Immature natural killer cell (primary cell): ENCODE results near the gene TGFA. TPM values are rescaled to one million over a fixed set of nuclear protein-coding genes. Genes with fewer than 3 reads are reported as not detected.
"Not testable (repeated sequence)": the region's sequence is repeated elsewhere in the genome, so short reads cannot be mapped to it uniquely, and the experiment has no call there.

Experiments
- DNase-seq, 3 donors: peaks; one replicate each; pipeline ENCODE4 v3.0.0; 2022; ENCODE audit warnings: mixed read lengths in 1 of 3
- H3K27ac Mint-ChIP-seq, 6 donors: one replicate each; pipeline ENCODE4 v1.8.0; 2020; ENCODE audit warnings: mixed read lengths in 6 of 6, mild to moderate bottlenecking in 5 of 6, inconsistent platforms in 4 of 6, moderate library complexity in 3 of 6
- H3K27me3 Mint-ChIP-seq, 3 donors: one replicate each; pipeline ENCODE4 v1.8.0; 2020 to 2021; ENCODE audit warnings: low read depth in 3 of 3, mild to moderate bottlenecking in 3 of 3, mixed read lengths in 3 of 3, moderate library complexity in 3 of 3, inconsistent platforms in 1 of 3
- H3K36me3 Mint-ChIP-seq, 3 donors: one replicate each; pipeline ENCODE4 v1.8.0; 2020; ENCODE audit warnings: mixed read lengths in 3 of 3, inconsistent platforms in 2 of 3, mild to moderate bottlenecking in 2 of 3
- H3K4me1 Mint-ChIP-seq, 2 donors: one replicate each; pipeline ENCODE4 v1.8.0; 2020; ENCODE audit warnings: inconsistent platforms in 2 of 2, mild to moderate bottlenecking in 2 of 2, mixed read lengths in 2 of 2, moderate library complexity in 1 of 2
- H3K4me3 Mint-ChIP-seq, 5 donors: one replicate each; pipeline ENCODE4 v1.8.0; 2020; ENCODE audit warnings: mild to moderate bottlenecking in 5 of 5, mixed read lengths in 5 of 5, inconsistent platforms in 3 of 5, moderate library complexity in 3 of 5
- H3K9me3 Mint-ChIP-seq, 6 donors: one replicate each; pipeline ENCODE4 v1.8.0; 2020; ENCODE audit warnings: mild to moderate bottlenecking in 6 of 6, mixed read lengths in 6 of 6, inconsistent platforms in 4 of 6, moderate library complexity in 3 of 6
- polyA plus RNA-seq, 3 donors: library from polyadenylated mRNA; unstranded; fragments of 300-500 nt; fragmentation: Illumina TruSeq; gene quantifications; one replicate each; pipeline ENCODE4 v1.2.3, GENCODE V29; 2021

TGFA gene
- polyA plus RNA-seq, 3 donors from 2014 or later, result 2.1 to 5.5 (median 2.6) TPM

DNA sequence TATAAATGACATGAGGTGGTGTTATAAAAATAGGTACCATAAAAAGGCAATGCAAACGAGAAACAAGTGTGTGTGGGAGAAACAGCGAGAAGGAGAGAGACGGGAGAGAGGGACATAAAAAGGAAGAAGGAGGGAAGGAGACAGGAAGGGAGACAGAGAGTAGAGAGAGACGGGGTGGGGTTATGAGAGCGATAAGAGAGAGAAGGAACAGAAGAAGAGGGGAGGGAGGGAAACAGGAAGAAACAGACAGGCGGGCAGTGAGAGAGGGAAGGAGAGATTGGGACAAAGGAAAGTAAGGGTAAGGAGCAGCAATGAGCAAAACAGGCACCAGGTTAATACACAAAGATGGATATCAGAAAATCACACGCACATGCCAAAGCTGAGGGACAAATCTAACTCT lies 83.7 kb downstream of the TGFA start:
- Mint-ChIP-seq H3K27ac (peak overlapping the region in 5 of 6 donors; percentile 17 to 74 (median 44)), H3K27me3 (peaks cover 1 to 6% (median 5%) of the 10 kb centered on the region in 3 donors), H3K4me3 (peak overlapping the region; percentile 6 to 44 (median 38))

DNA sequence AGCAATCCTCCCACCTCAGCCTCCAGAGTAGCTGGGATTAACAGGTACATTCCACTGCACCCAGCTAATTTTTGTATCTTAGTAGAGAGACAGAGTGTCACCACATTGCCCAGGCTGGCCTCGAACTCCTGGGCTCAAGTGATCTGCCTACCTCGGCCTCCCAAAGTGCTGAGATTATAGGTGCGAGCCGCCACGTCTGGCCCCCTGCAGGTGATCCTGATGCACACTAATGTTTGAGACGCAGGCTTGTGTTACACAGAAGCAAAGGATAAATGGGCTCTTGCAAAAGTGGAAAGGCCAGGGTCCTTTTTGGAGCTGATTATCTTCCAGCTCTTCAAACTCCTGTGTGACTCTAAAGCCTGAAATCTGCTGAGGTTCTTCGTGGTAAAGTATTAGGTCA lies 84.2 kb downstream of the TGFA start:
- Mint-ChIP-seq H3K4me3 (peak overlapping the region in 1 of 5 donors; percentile 30), H3K27me3 (peaks cover 1 to 6% (median 5%) of the 10 kb centered on the region in 3 donors), H3K27ac (peak overlapping the region in 1 of 6 donors; percentile 74), H3K36me3 (no peaks in the 10 kb centered on the region), H3K4me1 (peaks cover 68 to 70% of the 10 kb centered on the region in 2 donors), H3K9me3 (no peaks in the 10 kb centered on the region)
- no peak for DNase-seq

More for the DNA sequence above, 83.7 kb downstream of the TGFA start:
- H3K4me1 Mint-ChIP-seq, result peaks cover 74 to 76% of the 10 kb centered on the region in 2 donors
- H3K9me3 Mint-ChIP-seq, result no peaks in the 10 kb centered on the region
- no peak for DNase-seq
- no peaks in the 10 kb centered on the region for H3K36me3 Mint-ChIP-seq

DNA sequence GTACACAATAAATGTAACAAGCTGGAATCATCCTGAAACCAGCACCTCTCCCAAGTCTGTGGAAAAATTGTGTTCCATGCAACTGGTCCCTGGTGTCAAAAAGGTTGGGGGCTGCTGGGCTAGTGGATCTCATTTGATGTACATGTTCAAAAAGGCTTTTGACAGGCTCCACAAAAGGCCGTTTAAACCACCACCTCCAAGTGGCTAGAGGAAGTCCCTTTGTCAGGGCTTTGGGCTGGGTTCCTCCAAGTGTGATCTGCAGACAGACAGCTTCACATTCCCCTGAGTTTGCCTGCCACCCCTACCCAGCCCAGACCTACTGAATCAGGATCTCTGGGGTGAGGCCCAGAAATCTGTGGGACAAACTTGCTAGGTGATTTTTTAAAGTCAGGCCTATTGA lies 84.7 kb downstream of the TGFA start:
- H3K4me1 Mint-ChIP-seq, result peaks cover 63 to 65% of the 10 kb centered on the region in 2 donors
- peak overlapping the region in 1 of 5 donors; percentile 8 for H3K4me3 Mint-ChIP-seq
- H3K9me3 Mint-ChIP-seq, result no peaks in the 10 kb centered on the region
- no peak for DNase-seq
- peaks cover 1 to 6% (median 5%) of the 10 kb centered on the region in 3 donors for H3K27me3 Mint-ChIP-seq
- H3K27ac Mint-ChIP-seq, result peak overlapping the region in 1 of 6 donors; percentile 12
- H3K36me3 Mint-ChIP-seq, result no peaks in the 10 kb centered on the region

DNA sequence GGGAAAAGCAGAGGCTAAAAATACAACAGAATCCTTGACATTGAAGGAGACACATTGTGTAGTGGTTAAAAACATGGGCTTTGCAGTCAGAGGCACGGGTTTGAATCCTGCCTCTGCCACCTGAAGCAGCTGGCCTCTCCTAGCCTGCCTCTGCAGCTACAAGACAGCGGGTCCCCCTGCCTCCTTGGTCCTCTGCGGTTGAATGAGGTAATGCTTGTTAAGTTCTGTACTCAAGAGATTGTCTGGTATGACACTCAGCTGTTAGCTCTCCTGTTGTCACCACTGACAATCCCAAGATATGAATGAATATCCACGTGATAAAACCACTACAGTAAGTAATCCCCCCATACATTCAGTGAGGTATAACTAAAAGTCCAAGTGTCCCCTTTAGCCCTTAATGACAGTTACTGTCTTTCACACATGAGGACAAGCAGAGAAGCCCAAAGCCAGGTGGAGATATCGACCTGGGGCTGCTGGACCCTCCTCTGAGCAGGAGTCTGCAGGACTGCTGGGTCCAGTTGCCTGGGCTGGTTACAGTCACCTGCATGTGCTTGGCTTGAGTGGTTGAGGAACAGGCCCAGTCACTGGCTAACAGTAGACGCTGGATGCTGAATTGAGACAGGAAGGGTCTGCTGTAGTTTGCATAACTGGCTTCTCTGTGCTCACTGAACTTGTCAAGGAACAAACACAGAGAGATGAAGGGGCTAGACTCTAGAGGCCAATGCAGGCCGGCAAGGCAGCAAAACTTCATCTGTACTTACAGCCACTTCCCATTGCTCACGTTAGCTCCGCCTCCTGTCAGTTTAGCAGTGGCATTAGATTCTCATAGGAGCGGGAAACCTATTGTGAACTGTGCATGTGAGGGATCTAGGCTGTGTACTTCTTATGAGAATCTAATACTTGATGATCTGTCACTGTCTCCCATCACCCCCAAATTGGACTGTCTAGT lies 85.5 kb downstream of the TGFA start:
- H3K27me3 Mint-ChIP-seq, result peaks cover 1 to 6% (median 5%) of the 10 kb centered on the region in 3 donors
- H3K4me3 Mint-ChIP-seq, result peak overlapping the region in 1 of 5 donors; percentile 24
- no peak for DNase-seq
- no peak overlapping the region for H3K27ac Mint-ChIP-seq
- no peaks in the 10 kb centered on the region for H3K36me3 Mint-ChIP-seq
- peaks cover 55 to 57% of the 10 kb centered on the region in 2 donors for H3K4me1 Mint-ChIP-seq
- no peaks in the 10 kb centered on the region for H3K9me3 Mint-ChIP-seq

DNA sequence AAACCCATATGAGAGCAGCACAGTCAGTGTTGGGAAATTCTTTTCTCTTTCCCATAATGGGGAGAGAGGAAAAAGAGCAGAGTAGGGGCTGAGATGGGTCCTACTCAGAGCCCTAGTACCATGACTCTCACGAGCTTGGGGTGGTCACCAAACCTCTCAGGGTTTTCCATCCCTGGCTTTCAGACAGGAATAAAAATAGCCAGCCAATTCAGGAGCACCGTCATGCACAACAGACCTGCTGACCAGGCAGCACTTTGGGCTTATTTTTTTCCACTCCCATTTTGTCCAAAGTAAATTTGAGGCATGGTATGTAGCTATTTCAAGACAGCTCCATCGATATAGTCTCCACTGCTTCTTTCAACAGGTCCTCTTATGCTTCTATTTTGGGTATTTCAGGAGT lies 86.4 kb downstream of the TGFA start:
- DNase-seq, result no peak
- Mint-ChIP-seq H3K36me3 (peaks cover 0 to 2% (median 1%) of the 10 kb centered on the region in 3 donors), H3K4me3 (no peak overlapping the region), H3K27me3 (peaks cover 1 to 6% (median 6%) of the 10 kb centered on the region in 3 donors), H3K4me1 (peaks cover 46 to 48% of the 10 kb centered on the region in 2 donors), H3K27ac (no peak overlapping the region), H3K9me3 (no peaks in the 10 kb centered on the region)

DNA sequence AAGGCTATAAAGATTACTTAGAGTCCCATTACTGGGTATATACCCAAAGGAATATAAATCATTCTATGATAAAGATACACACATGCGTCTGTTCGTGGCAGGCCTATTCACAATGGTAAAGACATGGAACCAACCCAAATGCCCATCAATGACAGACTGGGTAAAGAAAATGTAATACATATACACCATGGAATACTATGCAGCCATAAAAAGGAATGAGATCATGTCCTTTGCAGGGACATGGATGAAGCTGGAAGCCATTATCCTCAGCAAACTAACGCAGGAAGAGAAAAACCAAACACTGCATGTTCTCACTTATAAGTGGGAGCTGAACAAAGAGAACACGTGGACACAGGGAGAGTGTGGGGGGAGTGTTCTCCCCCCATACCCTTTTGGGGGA lies 87.0 kb downstream of the TGFA start:
- not testable (repeated sequence) for H3K4me3 Mint-ChIP-seq, H3K27ac Mint-ChIP-seq, H3K27me3 Mint-ChIP-seq, DNase-seq, H3K9me3 Mint-ChIP-seq, H3K36me3 Mint-ChIP-seq
- peaks cover 41 to 42% of the 10 kb centered on the region in 2 donors for H3K4me1 Mint-ChIP-seq

DNA sequence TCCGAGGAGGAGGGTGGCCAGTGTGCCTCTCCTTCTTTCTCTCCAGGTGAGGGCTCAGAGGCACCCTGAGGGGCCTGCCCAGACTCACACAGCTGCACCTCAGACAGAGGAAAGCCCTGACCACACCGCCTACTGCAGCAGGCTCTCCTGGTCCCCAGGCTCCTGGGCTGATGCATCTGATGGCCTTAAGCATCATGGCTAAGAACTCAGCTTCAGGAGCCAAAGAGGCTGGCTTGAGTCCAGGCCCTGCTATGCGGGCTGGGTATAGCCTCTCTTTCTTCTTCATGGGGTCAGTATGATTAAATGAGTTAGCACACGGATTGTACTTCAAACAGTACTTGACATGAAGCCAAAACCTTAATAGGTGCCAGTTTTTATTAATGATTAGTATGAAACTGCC lies 89.6 kb downstream of the TGFA start:
- Mint-ChIP-seq H3K27me3 (peaks cover 1 to 7% (median 6%) of the 10 kb centered on the region in 3 donors), H3K9me3 (no peaks in the 10 kb centered on the region), H3K4me3 (no peak overlapping the region), H3K27ac (no peak overlapping the region), H3K4me1 (peaks cover 14 to 17% of the 10 kb centered on the region in 2 donors), H3K36me3 (peaks cover 5 to 14% (median 8%) of the 10 kb centered on the region in 3 donors)
- DNase-seq, result no peak

DNA sequence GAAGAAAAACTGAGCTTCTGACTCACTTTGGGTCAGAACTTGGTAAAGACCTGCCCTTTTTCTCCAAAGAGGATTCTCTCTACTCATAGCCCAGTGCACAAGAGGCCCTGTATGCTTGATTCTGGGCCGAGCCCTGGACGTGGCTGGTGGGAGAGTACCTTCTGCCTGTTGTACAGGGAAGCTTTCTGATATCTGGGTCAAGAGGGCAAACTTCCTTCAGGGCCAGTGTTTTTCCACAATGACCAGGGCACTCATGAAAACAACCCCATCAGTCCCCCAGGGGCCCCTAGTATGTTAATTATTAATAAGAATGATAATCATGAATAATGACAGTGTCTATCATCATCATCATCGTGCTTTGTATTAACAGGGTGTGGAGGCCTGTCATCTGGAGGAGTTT lies 90.0 kb downstream of the TGFA start:
- Mint-ChIP-seq H3K27me3 (peaks cover 1 to 7% (median 6%) of the 10 kb centered on the region in 3 donors), H3K9me3 (no peaks in the 10 kb centered on the region), H3K27ac (no peak overlapping the region), H3K4me1 (peaks cover 10 to 14% of the 10 kb centered on the region in 2 donors), H3K4me3 (no peak overlapping the region), H3K36me3 (peaks cover 5 to 18% (median 12%) of the 10 kb centered on the region in 3 donors)
- no peak for DNase-seq

DNA sequence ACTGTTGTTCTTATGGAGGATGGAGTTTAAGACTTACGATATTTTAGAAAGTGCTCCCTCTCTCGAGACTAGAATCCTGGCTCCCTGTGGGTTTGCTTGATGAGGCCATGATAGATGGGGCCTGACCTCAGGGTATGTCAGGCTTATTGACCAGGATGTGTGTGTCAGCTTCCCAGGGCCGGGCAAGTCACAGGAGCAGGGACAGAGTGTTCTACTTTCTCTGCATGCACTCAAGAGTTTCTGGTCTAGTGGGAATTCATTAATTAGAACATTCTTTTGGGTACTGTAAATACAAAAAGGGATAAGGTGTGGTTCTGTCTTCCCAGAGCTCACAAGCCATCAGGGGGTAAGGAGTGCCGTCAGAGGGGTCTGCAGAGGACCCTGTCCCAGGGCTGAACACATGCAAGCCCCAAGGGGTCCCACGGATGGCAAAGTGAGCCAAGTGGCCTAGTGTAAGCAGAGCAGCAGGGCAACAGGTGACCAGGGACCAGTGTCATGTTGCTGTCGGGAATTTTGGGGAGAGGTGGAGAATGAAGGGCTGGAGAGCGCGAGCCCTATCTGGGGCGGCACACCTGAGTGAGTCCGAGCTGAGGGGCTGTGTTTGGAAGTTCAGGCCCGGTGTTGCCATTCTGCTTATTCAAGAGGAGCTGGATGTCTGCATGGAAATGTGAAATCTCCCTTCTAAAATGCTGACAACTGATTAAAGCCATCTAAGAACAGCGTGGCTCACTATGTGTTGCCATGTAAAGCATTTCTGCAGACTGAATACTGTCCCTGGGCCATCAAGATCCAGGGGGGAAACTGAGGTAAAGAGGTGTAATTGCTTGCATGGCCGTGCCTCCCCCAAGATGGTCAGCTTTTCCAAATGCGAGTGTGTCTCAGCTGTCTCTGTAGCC lies 91.4 kb downstream of the TGFA start:
- Mint-ChIP-seq H3K36me3 (peaks cover 5 to 19% (median 14%) of the 10 kb centered on the region in 3 donors), H3K27me3 (peaks cover 0 to 11% (median 6%) of the 10 kb centered on the region in 3 donors), H3K9me3 (no peaks in the 10 kb centered on the region), H3K27ac (peak overlapping the region in 1 of 6 donors; percentile 34), H3K4me1 (peaks cover 0 to 2% of the 10 kb centered on the region in 2 donors), H3K4me3 (no peak overlapping the region)
- no peak for DNase-seq

DNA sequence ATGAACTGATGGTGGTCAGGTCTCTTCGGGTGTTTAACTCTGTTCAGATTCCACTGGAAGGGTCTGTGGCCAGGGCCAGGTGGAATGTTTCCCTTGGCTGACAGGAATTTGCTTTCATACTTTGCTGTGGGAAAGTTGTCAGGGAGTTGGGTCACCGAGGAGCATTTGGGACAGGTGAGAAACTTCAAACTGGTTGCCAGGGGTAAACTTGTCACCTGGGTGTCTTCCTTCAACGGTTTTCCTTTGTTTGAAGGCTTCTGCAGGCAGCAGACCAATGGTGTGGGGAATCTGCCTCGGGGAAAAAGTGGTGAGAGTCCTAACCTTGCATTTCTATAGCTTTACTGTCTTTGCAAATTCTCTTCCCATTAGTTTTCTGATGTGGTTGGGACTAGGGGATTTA lies 92.2 kb downstream of the TGFA start:
- H3K4me3 Mint-ChIP-seq, result no peak overlapping the region
- H3K27ac Mint-ChIP-seq, result no peak overlapping the region
- H3K9me3 Mint-ChIP-seq, result no peaks in the 10 kb centered on the region
- DNase-seq, result no peak
- peaks cover 0 to 8% (median 6%) of the 10 kb centered on the region in 3 donors for H3K27me3 Mint-ChIP-seq
- peaks cover 5 to 19% (median 14%) of the 10 kb centered on the region in 3 donors for H3K36me3 Mint-ChIP-seq
- H3K4me1 Mint-ChIP-seq, result peaks cover 0 to 2% of the 10 kb centered on the region in 2 donors

DNA sequence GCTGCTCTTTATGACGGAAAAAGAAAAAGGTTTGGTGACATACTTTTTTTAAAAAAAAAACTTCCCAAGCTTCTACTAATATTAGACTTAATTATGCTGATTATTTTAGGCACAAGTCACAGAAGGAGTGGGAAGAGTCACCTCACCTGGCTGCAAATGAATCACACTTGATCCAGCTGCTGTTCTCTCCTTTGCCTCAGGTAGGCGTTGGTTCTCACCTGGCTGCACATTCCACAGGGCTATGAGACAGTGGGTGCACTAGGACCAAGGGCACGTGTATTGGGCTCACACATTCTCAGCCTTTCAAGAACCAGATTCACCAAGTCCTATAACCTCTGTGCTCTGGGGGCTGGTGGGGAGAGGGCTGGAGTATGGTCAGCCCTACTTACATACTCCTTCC lies 93.3 kb downstream of the TGFA start:
- H3K27ac Mint-ChIP-seq, result no peak overlapping the region
- no peaks in the 10 kb centered on the region for H3K4me1 Mint-ChIP-seq
- DNase-seq, result no peak
- peaks cover 8 to 19% (median 14%) of the 10 kb centered on the region in 3 donors for H3K36me3 Mint-ChIP-seq
- peaks cover 2 to 8% (median 4%) of the 10 kb centered on the region in 3 donors for H3K27me3 Mint-ChIP-seq
- H3K9me3 Mint-ChIP-seq, result no peaks in the 10 kb centered on the region
- no peak overlapping the region for H3K4me3 Mint-ChIP-seq

DNA sequence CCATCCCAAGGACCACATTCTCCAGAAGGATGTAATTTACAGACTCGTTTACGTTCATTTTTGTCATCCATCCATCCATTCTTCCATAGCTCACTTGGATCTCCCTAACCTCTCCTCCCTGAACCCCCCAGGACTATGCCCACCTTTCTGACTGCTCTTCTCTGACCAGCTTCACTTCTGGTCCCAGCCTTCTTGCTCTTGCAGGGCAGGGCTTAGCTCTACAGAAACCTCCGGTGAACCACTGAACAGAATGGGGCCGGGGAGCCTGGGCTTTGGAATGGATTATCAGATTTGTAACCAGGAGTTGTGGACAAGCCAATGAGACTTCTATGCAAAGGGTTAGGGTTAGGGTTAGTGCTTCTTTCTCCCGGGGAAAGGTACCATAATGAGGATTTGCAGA lies 95.0 kb downstream of the TGFA start:
- no peaks in the 10 kb centered on the region for H3K4me1 Mint-ChIP-seq
- H3K36me3 Mint-ChIP-seq, result peaks cover 8 to 19% (median 14%) of the 10 kb centered on the region in 3 donors
- H3K4me3 Mint-ChIP-seq, result no peak overlapping the region
- peak overlapping the region in 1 of 6 donors; percentile 4 for H3K27ac Mint-ChIP-seq
- H3K9me3 Mint-ChIP-seq, result no peaks in the 10 kb centered on the region
- no peak for DNase-seq
- H3K27me3 Mint-ChIP-seq, result peaks cover 2 to 8% (median 4%) of the 10 kb centered on the region in 3 donors

DNA sequence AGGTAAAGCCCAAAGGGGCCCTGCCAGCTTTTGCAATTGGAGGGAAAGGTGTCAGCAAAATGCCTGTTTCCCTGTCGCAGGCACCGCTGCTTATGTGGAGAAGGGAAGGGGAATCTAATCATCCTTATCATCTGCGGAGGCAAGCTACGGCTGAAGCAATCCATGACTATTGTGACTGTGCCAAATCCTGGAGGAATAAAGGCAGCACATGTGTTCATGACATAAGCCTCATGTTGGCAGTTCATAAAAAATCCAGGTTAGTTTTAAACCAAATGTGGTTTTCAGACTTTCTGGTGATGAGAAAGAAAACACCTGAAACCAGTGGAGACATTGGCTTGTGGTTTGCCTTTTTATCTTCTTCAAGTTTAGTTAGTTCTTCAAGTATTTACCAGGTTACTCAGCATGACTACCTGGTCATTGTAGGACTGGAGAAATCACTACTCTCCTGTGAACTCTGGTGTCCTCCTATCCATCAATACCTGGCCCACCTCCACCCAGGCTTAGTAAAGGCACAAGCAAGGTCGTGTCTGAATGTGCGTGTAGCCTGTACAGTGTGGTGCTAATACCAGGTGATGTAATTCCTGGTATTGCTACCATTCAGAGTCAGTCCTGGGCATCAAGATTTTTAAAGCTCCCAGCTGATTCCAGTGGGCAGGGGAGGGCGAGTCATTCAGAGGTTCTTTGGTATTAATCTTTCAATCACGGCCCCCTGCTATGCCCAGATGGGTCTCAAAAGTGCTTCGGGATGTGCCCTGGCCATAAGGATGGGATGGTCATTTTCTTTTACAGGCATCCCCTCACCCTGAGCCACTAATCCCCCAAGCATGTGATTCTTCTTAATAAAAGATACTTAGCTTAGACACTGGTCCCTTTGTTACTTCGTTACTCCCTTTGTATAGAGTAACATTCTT lies 96.8 kb downstream of the TGFA start:
- no peaks in the 10 kb centered on the region for H3K9me3 Mint-ChIP-seq
- no peaks in the 10 kb centered on the region for H3K4me1 Mint-ChIP-seq
- no peak overlapping the region for H3K27ac Mint-ChIP-seq
- no peak overlapping the region for H3K4me3 Mint-ChIP-seq
- no peak for DNase-seq
- H3K27me3 Mint-ChIP-seq, result peaks cover 2 to 4% (median 2%) of the 10 kb centered on the region in 3 donors
- peaks cover 3 to 16% (median 13%) of the 10 kb centered on the region in 3 donors for H3K36me3 Mint-ChIP-seq
